WERI-Rb-1 (cell line): ENCODE results near the gene DOK7.

Experiments
- DNase-seq: peaks from one replicate; pipeline ENCODE4 v3.0.0-alpha.2; 2020
- H3K27ac ChIP-seq: fragments of 250-450 bp; sonication (Bioruptor Pico); 2 replicates; pipeline ENCODE4 v1.5.1; 2020; ENCODE audit warnings: mild to moderate bottlenecking, moderate library complexity
- H3K27me3 ChIP-seq: fragments of 250-450 bp; sonication (Bioruptor Pico); 2 replicates; pipeline ENCODE4 v1.5.1; 2021; ENCODE audit warnings: mild to moderate bottlenecking, low read depth, moderate library complexity; ENCODE audit not compliant: insufficient read depth, severe bottlenecking
- H3K36me3 ChIP-seq: fragments of 250-450 bp; sonication (Bioruptor Pico); 2 replicates; pipeline ENCODE4 v1.5.1; 2020; ENCODE audit warnings: mild to moderate bottlenecking, moderate library complexity
- H3K4me3 ChIP-seq: 2 replicates; pipeline ENCODE4 v1.5.1; 2011; ENCODE audit warnings: low read depth, mild to moderate bottlenecking, control low read depth, low read length
- H3K9me3 ChIP-seq: fragments of 250-450 bp; sonication (Bioruptor Pico); 2 replicates; pipeline ENCODE4 v1.5.1; 2021; ENCODE audit warnings: mild to moderate bottlenecking, moderate library complexity; ENCODE audit not compliant: severe bottlenecking
- TF ChIP-seq, protein P1 (sequence below): IDR thresholded peaks from 2 replicates; pipeline ENCODE4 v1.5.1; 2011; ENCODE audit warnings: low read depth, mild to moderate bottlenecking, control low read depth, inconsistent platforms, low read length

Gene DOK7

GRCh38 chr4:3438847-3439180 lies 24.3 kb upstream of the DOK7 start:
- TF ChIP-seq, protein P1, sequence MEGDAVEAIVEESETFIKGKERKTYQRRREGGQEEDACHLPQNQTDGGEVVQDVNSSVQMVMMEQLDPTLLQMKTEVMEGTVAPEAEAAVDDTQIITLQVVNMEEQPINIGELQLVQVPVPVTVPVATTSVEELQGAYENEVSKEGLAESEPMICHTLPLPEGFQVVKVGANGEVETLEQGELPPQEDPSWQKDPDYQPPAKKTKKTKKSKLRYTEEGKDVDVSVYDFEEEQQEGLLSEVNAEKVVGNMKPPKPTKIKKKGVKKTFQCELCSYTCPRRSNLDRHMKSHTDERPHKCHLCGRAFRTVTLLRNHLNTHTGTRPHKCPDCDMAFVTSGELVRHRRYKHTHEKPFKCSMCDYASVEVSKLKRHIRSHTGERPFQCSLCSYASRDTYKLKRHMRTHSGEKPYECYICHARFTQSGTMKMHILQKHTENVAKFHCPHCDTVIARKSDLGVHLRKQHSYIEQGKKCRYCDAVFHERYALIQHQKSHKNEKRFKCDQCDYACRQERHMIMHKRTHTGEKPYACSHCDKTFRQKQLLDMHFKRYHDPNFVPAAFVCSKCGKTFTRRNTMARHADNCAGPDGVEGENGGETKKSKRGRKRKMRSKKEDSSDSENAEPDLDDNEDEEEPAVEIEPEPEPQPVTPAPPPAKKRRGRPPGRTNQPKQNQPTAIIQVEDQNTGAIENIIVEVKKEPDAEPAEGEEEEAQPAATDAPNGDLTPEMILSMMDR, result no peak
- Histone ChIP-seq H3K27me3 (no peaks in the 10 kb centered on the region), H3K4me3 (no peak overlapping the region), H3K36me3 (no peaks in the 10 kb centered on the region), H3K9me3 (no peaks in the 10 kb centered on the region), H3K27ac (no peak overlapping the region)
- DNase-seq, result no peak

DNA sequence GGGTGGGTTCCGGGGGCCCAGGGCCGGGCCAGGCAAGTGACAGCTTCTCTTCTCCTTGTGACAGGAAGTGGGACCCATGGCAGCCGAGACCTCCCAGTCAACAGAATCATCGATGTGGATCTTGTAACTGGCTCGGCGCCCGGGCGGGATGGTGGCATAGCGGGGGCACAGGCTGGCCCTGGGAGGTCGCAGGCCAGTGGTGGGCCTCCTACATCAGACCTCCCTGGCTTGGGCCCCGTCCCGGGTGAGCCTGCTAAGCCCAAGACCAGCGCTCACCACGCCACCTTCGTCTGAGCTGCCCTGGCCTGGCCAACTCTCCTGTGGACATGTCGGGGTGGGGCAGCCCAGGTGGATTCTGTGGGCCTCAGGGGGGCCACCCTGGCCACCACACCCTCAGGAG lies 23.7 kb upstream of the DOK7 start:
- Histone ChIP-seq H3K9me3 (no peaks in the 10 kb centered on the region), H3K4me3 (no peak overlapping the region), H3K36me3 (no peaks in the 10 kb centered on the region), H3K27ac (no peak overlapping the region), H3K27me3 (no peaks in the 10 kb centered on the region)
- TF ChIP-seq, protein P1, result no peak
- DNase-seq, result no peak

- Histone ChIP-seq H3K27ac (no peak overlapping the region), H3K9me3 (no peaks in the 10 kb centered on the region), H3K27me3 (no peaks in the 10 kb centered on the region), H3K4me3 (no peak overlapping the region), H3K36me3 (no peaks in the 10 kb centered on the region)
- no peak for DNase-seq
- TF ChIP-seq, protein P1, result no peak
Observed at GRCh38 chr4:3440011-3440410, 23.1 kb upstream of the DOK7 start.

GRCh38 chr4:3440979-3441500 lies 22.1 kb upstream of the DOK7 start:
- TF ChIP-seq, protein P1, result no peak
- no peak for DNase-seq
- H3K27me3 ChIP-seq, result no peaks in the 10 kb centered on the region

DNA sequence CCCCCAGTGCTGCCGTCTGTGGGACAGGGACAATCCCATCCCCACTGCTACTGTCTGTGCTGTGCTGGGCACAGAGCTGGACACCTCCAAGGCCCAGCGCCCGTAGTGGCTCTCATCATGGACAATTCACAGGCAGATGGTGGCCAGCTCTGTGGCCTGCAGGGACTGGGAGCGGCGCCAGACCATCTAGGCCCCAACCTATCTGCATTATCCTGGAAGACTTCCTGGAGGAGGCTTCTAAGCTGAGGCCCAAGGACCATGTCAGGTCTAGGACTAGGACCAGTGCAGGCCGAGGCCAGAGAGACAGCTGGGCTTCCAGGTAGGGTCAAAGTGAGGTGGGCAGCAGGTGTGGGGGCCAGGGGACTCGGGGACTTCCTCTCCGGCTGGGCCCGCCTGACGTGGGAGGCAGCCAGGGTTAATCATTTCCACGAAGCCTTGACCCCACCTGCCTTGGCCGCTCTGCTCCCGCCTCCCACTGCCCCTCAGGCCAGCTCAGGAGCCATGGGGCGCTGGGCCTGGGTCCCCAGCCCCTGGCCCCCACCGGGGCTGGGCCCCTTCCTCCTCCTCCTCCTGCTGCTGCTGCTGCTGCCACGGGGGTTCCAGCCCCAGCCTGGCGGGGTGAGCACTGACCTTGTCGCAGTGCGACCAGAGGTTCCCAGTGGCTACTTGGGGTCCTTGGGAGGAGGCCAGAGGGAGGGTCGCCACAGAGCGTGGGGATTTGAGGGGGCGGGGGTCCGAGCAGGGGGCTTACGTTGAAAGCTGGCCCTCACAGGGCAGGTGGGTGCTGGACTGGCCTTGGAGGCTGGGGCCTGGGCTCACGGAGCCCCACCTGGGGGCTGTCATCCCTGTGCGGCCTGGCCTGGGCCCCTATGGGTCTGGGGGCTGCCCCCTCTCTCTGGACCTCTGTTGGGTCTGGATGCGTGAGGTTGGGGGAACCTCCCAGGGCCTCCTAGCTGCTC lies 21.3 kb upstream of the DOK7 start, which contains the start of gene HGFAC:
TSS of gene HGFAC (plus strand) at position 468 of the 959 bp plus-strand sequence. CDS start at position 502, 34 bp downstream.
- Histone ChIP-seq H3K27me3 (no peaks in the 10 kb centered on the region), H3K4me3 (no peak within 1 kb of the TSS), H3K27ac (no peak within 1 kb of the TSS), H3K36me3 (no peaks in the 10 kb centered on the region), H3K9me3 (no peaks in the 10 kb centered on the region)
- no peak for DNase-seq
- TF ChIP-seq, protein P1, result no peak

More at GRCh38 chr4:3440979-3441500, 22.1 kb upstream of the DOK7 start:
- Histone ChIP-seq H3K36me3 (no peaks in the 10 kb centered on the region), H3K9me3 (no peaks in the 10 kb centered on the region), H3K27ac (no peak overlapping the region), H3K4me3 (no peak overlapping the region)
